Measurements from ENCODE around the gene CHRD.

The CHRD gene

DNA sequence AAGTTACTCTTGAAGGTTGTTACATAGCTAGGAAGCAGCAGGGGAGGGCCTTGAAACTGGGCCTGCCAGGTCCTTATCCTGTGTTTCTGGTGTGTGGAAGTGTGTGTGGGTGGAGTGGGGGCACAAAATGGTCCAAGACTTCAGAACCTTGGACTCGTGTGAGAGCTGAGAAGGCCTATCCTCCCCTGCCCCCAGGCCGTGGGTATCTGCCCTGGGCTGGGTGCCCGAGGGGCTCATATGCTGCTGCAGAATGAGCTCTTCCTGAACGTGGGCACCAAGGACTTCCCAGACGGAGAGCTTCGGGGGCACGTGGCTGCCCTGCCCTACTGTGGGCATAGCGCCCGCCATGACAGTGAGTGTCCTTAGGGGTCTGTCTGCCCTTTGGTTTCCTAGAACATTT, 4.5 kb downstream of the CHRD start:
- no peak for DNase-seq

DNA sequence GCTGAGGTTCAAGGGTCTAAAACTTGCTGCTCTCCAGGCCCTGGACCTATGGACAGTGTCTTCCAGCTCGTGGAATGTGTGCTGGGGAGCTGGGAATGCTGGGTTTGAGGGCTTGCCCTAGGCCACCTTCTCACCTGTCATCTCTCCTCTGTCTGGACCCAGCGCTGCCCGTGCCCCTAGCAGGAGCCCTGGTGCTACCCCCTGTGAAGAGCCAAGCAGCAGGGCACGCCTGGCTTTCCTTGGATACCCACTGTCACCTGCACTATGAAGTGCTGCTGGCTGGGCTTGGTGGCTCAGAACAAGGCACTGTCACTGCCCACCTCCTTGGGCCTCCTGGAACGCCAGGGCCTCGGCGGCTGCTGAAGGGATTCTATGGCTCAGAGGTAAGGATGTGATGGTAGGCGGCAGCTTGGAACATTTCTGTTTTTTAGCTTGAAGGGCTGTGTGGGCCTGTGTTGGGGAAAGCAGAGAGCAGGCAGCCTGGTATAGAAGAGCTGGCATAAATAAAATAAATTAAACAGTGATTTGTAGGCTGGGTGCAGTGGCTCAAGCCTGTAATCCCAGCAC, 5.1 kb downstream of the CHRD start:
- DNase-seq, result no peak

DNA sequence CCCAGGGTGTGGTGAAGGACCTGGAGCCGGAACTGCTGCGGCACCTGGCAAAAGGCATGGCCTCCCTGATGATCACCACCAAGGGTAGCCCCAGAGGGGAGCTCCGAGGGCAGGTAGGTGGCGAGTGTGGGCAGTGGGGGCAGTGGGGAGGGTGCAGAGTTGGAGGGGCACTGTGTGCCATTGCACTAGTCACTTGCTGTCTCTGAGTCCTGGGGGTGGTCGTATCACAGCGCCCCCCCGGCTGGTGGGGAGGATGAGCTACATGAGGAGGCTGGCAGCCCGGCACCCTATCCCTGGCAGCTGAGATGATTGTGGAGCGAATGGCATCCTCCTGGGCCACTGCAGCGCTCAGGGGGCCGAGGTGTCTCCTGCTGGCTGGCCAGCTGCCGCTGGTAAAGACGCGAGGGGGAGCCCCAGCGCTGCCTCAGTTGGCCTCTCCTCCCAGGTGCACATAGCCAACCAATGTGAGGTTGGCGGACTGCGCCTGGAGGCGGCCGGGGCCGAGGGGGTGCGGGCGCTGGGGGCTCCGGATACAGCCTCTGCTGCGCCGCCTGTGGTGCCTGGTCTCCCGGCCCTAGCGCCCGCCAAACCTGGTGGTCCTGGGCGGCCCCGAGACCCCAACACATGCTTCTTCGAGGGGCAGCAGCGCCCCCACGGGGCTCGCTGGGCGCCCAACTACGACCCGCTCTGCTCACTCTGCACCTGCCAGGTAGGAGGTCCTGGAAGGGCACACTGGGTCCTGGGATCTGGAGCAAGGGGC, 6.4 kb downstream of the CHRD start:
- DNase-seq, result no peak

DNA sequence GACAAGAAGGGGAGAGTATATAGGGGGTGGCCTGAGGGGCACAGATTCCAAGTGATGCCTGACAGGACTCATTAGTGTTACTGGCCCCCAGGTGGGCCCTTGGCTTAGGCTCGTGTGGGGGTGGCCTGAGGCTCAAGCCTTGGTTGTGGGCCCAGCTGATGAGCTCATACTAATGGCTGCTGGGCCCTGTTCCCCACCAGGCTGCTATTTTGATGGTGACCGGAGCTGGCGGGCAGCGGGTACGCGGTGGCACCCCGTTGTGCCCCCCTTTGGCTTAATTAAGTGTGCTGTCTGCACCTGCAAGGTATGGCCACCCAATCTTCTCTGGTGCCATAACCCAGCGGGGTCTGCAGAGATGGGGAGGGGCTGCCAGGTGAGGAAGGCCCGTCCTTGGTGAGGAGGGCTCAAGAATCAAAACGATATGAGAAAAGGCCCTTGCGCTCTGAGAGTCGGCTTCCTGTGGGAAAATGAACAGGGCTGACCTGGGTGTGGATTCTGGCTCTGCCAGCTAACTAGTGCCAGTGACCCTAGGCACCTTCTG, 7.4 kb downstream of the CHRD start:
- no peak for DNase-seq

DNA sequence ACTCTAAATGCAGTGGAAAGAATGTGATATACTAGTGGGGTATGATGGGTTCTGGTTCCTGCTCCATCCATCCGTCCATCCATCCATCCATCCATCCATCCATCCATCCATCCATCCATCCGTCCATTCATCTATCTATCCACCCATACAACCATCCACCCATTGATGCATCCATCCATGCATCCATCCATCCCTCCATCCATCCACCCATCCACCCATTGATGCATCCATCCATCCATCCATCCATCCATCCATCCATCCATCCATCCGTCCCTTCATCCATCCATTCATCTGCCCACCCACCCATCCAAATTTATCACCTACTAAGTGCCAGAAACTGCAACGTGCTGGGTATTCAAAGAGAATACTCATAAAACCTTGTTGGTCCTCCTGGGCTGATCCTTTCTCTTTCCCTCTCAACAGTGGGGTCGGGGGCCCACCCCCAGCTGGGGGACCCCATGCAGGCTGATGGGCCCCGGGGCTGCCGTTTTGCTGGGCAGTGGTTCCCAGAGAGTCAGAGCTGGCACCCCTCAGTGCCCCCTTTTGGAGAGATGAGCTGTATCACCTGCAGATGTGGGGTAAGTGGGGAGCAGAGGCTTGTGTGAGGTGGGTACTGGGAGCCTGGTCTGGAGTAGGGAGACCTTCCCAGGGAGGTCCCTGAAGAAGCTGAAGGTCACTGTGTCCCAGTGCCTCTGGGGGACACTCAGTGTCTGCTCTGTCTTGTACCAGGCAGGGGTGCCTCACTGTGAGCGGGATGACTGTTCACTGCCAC, 8.5 kb downstream of the CHRD start:
- no peak for DNase-seq

DNA sequence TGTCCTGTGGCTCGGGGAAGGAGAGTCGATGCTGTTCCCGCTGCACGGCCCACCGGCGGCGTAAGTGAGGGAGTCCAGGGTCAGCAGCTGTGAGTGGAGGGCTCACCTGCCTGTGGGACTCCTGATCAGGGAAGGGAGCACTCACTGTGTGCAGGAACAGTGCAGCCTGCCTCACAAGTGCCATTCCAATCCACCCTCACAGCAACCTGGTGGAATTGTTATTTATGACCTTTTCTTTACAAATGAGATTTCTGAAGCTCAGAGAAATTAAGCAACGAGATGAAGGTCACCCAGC, 9.0 kb downstream of the CHRD start:
- no peak for DNase-seq

DNA sequence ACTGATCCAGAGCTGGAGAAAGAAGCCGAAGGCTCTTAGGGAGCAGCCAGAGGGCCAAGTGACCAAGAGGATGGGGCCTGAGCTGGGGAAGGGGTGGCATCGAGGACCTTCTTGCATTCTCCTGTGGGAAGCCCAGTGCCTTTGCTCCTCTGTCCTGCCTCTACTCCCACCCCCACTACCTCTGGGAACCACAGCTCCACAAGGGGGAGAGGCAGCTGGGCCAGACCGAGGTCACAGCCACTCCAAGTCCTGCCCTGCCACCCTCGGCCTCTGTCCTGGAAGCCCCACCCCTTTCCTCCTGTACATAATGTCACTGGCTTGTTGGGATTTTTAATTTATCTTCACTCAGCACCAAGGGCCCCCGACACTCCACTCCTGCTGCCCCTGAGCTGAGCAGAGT, 9.5 kb downstream of the CHRD start:
- no peak for DNase-seq

DNA sequence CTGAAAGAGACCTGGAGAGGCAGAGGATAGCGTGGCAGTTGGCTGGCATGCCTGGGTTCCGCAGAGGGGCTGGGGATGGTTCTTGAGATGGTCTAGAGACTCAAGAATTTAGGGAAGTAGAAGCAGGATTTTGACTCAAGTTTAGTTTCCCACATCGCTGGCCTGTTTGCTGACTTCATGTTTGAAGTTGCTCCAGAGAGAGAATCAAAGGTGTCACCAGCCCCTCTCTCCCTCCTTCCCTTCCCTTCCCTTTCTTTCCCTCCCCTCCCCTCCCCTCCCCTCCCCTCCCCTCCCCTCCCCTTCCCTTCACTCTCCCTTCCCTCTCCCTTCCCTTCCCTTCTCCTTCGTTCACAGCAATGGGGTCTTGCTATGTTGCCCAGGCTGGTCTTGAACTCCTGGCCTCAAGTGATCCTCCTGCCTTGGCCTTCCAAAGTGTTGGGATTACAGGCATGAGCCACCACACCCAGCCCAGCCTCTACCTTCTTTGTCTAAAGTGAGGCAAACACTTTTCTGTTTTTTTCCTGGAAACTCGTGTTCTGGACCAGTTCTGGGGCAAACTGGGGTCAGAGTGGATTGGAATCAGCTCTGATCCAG, 10.2 kb downstream of the CHRD start:
- no peak for DNase-seq

DNA sequence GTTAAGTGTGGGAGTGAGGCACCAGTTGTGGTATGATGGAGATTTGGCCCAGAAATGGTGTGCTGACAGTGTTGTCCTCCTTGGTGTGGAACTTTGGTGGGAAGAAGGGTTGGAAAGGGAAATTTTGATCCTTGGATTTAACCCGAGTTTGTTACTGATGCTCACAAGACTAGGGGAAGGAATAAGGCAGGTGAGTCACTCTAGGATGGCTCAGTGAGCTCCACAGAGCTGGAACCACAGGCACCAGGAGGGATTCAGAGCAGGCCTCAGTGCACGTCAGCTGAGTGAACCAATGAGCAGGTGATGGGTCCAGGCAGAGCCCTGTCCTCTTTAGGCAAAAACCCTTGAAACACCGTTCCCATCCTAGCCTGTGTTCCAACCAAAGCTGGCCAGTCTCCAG, 11.4 kb downstream of the CHRD start:
- peak; percentile 41 for DNase-seq

DNA sequence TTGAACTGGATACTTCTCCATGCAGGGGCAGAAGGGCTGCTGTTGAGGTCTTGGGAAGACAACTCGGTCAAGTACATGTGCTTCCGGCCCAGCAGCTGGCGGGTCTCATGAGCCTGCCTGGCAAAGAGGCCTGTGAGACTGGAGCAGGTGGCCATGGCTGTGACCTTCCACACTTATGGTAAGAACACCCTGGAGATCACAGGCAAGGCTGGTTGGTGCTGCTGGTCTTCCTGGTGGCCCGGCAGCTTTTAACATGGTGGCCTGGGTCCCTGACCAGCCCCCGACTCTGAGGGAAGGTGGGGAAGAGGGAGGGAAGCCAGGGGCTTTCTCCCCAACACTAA, 15.4 kb downstream of the CHRD start:
- no peak for DNase-seq

DNA sequence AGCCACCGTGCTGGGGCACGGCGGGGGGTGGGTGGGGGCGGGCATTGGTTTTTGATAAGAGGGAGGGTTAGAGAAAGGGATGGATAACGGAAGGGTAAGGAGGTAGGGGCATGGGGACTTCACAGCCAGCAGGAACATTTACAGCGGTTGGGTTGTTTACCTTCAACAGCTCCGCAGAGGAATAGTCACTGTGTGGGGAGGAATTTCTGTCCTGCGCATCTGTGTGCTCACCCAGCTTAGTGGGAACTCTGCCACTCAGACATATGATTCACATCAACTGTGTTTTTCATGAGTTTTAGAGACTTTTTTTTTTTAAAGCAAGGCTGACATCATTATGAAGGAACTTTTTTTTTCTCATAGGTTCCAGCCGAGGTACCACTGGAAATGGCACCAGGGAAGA, 19.6 kb downstream of the CHRD start:
- peak; percentile 56 for DNase-seq

DNA sequence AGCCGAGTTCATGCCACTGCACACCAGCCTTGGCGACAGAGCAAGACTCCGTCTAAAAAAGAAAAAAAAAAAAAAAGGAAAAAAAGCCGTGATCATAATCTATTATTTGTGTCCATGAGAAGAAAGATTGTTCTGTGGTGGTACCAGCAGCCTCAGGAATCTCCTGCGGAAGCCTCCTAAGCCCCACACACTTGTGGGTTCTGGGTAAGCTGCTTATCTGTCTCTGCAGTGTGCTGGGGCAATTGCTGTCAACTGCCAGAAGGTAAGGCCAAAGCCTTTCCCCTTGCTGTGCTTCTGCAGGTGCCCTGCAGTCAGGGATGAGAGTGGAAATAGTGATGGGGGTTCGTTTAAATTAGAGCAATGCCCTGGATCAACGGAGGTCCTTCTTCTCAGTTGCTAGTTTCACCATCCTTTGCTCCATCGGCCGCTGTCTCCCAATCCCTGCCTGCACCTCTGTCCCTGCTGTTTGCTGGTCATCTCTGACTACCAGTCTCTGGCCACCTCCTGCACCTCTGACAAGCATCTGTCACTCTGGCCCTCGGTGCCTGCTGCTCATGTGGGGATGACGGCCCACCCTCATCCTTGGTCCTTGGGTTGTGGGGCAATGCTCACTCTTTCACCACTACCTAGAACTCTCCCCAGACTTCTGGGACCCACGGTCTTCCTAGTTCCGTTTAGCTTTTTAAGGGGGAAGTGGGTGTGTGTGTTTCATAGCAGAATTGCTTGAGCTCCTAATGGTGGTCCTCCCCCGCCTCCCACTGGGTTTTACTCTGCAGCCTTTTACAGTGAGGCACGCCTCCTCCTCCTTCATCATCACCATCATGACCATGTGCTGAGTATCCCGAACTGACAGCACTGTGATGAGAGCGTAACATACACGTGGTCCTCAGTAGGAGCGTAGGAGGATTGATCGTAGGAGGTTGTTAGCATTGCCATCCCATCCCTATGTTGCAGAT, 25.5 kb downstream of the CHRD start:
- no peak for DNase-seq

DNA sequence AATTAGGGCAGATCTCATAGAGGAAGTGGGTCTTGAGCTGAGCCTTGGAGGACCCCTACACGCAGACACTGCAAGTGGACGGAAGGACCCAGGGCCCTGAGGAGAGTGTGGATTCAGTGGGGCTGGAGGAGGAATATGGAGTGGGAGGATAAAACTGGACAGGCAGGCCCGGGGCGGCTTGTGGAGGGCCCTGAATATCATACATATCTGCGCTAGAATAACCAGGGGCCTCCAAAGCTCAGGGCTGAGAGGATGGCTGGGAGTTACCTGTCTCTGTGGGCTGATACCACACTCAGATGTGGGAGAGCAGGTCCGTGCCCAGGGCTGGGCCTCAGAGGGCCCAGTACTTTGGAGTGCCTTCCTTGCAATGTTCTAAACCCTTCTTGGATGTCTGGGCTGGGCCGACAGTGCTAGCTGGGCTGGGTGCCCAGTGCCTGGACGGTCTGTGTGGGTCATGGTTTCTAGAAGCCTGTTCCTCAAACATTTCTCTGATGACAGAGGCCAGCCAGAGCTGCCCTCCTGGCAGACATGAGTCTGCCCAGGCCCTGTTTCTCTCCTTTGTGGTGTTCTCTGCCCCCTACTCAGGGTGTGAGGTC, 29.6 kb downstream of the CHRD start:
- no peak for DNase-seq

DNA sequence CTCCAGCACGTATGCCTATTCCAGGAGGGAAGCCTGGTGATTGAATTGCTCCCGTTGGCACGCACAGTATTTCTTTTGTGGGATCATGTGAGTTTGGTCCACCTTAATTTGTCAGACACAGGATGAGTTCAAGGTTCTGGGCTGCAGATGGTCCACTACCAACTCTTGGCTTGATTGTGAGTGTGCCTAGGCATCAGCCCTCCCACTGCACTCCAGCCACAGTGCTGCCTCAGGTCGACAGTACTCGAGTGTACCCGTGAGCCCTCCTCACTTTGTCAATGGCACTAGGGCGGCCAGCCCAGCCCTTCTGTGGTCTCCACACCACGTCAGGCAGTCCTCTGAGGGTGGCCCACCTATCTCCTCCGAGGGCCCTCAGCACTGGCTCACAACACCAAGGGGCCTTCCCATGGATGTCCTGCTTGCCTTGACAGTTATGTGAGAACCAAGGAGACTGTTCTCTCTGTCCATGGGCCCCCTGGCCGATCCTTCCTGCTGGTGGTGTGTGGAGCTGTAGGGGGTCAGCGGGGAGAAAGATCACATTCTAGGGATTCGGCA, 30.2 kb downstream of the CHRD start:
- DNase-seq, result no peak

DNA sequence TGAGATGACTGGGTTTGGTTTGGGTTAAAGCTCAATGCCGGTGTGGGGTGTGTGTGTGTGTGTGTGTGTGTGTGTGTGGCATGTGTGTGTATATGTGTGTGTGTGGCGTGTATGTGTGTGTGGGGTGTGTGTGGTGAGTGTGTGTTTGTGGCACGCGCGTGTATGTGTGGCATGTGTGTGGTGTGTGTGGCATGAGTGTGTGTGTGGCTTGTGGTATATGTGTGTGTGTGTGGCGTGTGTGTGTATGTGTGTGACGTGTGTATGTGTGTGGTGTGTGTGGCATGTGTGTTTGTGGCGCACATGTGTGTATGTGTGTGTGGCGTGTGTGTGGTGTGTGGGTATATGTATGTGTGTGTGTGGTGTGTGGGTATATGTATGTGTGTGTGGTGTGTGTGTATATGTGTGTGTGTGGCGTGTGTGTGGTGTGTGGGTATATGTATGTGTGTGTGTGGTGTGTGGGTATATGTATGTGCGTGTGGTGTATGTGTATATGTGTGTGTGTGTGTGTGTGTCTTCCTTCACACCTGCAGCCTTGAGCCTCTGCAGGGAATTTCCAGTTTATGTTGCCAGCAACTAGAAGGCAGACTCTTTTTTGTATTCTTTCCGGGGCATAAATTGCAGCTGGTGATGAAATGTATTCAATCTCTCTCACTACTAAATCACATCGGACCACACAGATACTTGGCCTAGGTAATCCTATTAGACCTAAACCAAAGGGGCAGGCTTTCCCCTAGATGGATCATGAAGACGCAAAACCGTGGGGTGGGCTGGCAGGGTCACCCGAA, 34.8 kb downstream of the CHRD start:
- no peak for DNase-seq

DNA sequence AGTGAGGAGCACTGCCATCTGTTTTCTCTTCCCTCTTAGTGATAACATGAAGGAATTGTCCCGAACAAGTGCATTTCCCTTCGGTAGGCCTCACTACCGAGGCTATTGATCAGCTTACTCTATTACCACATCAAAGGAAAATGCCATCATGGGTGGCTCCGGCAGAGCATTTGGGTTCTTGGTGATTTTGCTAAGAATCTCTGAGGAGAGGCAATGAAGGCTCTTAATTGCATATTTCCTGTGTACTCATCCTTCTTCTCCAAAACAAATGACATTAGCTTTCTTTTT, 35.3 kb downstream of the CHRD start:
- DNase-seq, result no peak

DNA sequence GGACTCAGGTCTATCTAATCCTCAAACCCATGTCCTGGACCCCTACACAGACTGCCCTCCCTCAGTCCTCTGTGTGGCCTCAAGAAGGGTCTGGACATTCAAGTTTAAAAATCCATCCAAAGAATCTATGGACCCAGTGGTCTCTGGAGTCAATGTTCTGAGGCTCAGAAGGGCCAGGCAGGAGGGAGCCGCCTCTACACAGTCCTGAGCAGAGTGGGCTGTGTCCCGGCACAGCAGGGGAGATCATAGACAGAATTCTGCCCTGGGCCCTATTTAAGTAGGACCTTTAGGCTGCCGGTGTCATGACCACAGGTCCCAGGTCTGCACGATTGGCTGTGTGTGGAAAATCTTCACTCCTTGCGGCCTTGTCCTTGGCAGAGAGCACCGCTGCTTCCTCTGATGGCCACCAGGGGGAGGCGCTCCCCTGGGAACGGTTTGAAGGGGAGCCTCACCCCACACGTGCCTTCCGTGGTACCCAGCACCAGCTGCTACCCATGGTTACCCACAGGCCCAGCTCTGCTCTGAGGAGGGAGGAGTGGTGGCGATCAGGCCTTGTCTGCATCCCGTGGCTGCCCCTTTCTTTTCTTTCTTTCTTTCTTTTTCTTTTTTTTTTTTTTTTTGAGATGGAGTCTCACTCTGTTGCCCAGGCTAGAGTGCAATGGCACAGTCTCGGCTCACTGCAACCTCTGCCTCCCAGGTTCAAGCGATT, 37.9 kb downstream of the CHRD start:
- no peak for DNase-seq

DNA sequence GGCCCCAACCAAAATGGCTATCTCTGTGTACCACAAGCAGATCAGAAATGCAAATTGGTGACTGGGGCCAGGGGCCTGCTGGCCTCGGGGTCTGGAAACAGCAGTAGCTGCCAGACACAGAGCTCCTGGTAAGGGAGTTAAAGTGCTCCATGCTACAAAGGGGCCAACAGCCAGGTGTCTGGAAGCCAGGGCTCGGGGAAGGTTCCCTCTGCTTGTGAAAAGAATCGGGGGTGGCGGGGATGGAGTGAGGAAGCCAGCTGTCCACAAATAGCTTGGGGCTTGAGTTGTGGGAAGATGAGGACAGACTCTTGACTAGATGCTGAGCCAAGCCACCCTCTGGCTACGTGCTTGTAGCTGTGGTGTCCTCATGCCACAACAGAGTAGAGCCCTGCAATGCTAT, 39.3 kb downstream of the CHRD start:
- DNase-seq, result no peak

DNA sequence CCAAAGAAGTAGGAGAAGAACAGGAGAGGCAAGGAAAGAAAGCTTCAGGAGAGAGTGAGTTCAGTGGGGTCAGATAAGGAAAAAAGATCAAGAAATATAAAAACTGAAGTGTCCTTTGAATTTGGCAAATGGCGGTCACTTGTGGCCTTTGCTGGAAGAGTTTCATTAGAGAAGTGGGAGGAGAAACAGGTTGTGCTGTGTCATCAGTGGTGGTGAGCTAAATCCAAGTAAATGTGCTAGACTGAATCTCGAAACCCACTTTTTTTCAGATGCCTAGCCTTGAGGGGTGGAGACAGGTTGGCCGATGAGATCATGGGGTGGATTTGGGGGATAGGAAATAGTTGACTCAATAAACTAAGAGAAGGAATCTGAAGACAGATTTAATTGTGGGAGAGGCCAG, 43.7 kb downstream of the CHRD start:
- no peak for DNase-seq

DNA sequence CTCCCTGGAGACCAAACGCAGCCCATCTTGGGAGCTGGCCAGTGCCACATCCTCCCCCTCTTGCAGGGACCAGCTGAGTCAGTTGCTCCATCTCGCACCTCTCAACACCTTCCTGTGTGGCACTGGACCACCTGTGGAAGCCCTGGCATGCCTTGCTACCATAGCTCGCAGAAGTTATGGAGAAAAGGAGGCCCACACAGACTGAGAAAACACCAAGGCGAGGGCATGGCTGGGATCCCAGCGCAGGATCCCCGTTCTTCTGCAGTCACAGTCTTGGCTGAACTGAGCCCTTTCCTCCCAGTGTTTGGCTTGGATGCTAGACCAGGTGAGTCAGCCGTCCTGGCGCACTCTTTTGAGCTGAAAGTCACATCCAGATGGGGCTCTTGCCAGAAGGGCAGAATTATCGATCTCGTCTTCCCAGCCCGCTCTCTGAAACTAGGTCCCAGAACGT, 46.9 kb downstream of the CHRD start:
- no peak for DNase-seq

Data from kidney glomerular epithelial cell (primary cell).